Measurements from ENCODE around the gene RNU7-1. TPM values are rescaled to one million over a fixed set of nuclear protein-coding genes. Genes with fewer than 3 reads are reported as not detected.

Gene RNU7-1
- total RNA-seq, 1 donor from 2014 or later, result not detected

DNA sequence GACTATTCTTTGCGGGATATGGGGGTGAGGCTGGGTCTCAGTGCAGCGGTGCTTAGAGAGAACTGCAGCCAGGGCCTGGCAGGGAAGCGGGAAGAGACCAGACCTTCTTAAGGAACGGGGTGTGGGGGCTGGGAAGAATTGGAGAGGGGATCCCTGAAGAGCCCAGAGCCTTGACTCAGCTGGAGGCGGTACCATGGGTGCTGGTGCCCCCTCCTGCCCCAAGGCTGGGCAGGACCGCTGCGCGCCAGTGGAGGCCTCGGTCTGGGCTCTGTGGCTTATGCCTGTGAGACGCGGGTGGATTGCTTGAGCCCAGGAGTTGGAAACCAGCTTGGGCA lies 1.3 kb upstream of the RNU7-1 start:
- H3K9me3 Mint-ChIP-seq, result no peaks in the 10 kb centered on the region
- peak overlapping the region; percentile 99 for H3K27ac Mint-ChIP-seq
- peaks cover 9% of the 10 kb centered on the region for H3K27me3 Mint-ChIP-seq
- peaks cover 12% of the 10 kb centered on the region for H3K4me1 Mint-ChIP-seq (ENCODE audit: unreplicated experiment)
- H3K36me3 Mint-ChIP-seq, result peaks cover 20% of the 10 kb centered on the region
- H3K4me3 Mint-ChIP-seq, result peak overlapping the region; percentile 98
- DNase-seq (ENCODE audit: extremely low spot score, unreplicated experiment), result no peak
- TF ChIP-seq, protein P1, sequence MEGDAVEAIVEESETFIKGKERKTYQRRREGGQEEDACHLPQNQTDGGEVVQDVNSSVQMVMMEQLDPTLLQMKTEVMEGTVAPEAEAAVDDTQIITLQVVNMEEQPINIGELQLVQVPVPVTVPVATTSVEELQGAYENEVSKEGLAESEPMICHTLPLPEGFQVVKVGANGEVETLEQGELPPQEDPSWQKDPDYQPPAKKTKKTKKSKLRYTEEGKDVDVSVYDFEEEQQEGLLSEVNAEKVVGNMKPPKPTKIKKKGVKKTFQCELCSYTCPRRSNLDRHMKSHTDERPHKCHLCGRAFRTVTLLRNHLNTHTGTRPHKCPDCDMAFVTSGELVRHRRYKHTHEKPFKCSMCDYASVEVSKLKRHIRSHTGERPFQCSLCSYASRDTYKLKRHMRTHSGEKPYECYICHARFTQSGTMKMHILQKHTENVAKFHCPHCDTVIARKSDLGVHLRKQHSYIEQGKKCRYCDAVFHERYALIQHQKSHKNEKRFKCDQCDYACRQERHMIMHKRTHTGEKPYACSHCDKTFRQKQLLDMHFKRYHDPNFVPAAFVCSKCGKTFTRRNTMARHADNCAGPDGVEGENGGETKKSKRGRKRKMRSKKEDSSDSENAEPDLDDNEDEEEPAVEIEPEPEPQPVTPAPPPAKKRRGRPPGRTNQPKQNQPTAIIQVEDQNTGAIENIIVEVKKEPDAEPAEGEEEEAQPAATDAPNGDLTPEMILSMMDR (conservative IDR thresholded peaks at IDR 0.05), result no peak

DNA sequence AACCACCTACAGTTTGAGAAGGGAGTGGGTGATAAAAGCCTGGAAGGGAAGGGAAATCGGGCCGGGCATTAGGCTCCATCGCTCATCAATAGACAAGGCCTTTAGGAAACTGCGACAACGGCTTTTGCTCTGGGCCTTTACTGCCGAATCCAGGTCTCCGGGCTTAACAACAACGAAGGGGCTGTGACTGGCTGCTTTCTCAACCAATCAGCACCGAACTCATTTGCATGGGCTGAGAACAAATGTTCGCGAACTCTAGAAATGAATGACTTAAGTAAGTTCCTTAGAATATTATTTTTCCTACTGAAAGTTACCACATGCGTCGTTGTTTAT lies 261 bp upstream of the RNU7-1 start:
- no peak for DNase-seq (ENCODE audit: extremely low spot score, unreplicated experiment)
- TF ChIP-seq, protein P1 (conservative IDR thresholded peaks at IDR 0.05), result no peak
- Mint-ChIP-seq H3K4me1 (ENCODE audit: unreplicated experiment) (peaks cover 8% of the 10 kb centered on the region), H3K36me3 (peaks cover 17% of the 10 kb centered on the region), H3K27me3 (peaks cover 9% of the 10 kb centered on the region), H3K4me3 (peak overlapping the region; percentile 98), H3K9me3 (no peaks in the 10 kb centered on the region), H3K27ac (peak overlapping the region; percentile 99)

DNA sequence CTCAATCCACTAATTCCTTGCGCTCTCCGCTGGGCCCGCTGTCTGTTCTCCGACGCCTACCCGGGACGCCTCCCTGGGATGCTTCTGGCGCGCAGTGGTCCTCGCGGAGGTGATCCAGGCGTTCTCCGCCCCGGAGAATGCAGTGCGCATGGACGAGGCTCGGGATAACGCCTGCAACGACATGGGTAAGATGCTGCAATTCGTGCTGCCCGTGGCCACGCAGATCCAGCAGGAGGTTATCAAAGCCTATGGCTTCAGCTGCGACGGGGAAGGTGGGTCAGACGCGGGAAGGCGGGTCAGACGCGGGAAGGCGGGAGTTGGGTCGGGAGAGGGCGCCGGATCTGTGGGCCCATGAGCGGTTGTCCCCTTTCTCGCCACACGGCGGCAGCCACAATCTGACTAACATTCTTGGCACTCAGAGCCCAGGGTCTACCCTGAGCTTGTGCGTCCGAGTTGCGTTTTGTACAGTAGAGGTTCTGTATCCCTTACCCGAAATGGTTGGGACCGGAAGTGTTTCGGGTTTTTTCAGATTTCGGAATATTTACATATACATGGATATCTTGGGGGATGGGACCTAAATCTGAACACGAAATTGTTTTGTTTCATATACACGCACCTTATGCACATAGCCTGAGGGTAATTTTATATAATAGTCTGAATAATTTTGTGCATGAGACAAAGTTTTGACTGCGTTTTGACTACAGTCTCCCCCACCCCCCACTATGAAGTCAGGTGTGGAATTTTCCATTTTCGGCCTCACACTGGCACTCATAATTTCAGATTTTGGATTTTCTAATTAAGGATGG lies 968 bp downstream of the RNU7-1 start:
- Mint-ChIP-seq H3K36me3 (peaks cover 16% of the 10 kb centered on the region), H3K4me1 (ENCODE audit: unreplicated experiment) (peaks cover 3% of the 10 kb centered on the region), H3K9me3 (no peaks in the 10 kb centered on the region), H3K4me3 (peak overlapping the region; percentile 98), H3K27ac (peak overlapping the region; percentile 99), H3K27me3 (peaks cover 9% of the 10 kb centered on the region)
- peak; percentile 92 for DNase-seq (ENCODE audit: extremely low spot score, unreplicated experiment)
- TF ChIP-seq, protein P1 (conservative IDR thresholded peaks at IDR 0.05), result peak; percentile 87

DNA sequence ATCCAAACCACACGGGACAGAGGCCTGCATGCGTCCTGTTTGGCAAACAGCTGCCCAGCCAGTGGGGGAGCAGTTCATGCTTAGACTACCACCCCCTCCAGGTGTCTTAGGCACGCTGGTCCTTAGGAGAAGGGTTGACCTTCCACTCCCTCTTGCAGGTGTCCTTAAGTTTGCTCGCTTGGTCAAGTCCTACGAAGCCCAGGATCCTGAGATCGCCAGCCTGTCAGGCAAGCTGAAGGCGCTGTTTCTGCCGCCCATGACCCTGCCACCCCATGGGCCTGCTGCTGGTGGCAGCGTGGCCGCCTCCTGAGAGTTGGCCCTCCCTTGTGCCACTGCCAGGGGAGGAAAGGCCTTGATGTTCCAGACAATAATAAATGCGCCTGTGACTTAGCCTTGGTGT lies 2.0 kb downstream of the RNU7-1 start:
- no peak for DNase-seq (ENCODE audit: extremely low spot score, unreplicated experiment)
- Mint-ChIP-seq H3K36me3 (peaks cover 13% of the 10 kb centered on the region), H3K27ac (peak overlapping the region; percentile 99), H3K4me1 (ENCODE audit: unreplicated experiment) (peaks cover under 1% of the 10 kb centered on the region), H3K27me3 (peaks cover 9% of the 10 kb centered on the region), H3K4me3 (peak overlapping the region; percentile 98), H3K9me3 (no peaks in the 10 kb centered on the region)
- TF ChIP-seq, protein P1 (conservative IDR thresholded peaks at IDR 0.05), result no peak

DNA sequence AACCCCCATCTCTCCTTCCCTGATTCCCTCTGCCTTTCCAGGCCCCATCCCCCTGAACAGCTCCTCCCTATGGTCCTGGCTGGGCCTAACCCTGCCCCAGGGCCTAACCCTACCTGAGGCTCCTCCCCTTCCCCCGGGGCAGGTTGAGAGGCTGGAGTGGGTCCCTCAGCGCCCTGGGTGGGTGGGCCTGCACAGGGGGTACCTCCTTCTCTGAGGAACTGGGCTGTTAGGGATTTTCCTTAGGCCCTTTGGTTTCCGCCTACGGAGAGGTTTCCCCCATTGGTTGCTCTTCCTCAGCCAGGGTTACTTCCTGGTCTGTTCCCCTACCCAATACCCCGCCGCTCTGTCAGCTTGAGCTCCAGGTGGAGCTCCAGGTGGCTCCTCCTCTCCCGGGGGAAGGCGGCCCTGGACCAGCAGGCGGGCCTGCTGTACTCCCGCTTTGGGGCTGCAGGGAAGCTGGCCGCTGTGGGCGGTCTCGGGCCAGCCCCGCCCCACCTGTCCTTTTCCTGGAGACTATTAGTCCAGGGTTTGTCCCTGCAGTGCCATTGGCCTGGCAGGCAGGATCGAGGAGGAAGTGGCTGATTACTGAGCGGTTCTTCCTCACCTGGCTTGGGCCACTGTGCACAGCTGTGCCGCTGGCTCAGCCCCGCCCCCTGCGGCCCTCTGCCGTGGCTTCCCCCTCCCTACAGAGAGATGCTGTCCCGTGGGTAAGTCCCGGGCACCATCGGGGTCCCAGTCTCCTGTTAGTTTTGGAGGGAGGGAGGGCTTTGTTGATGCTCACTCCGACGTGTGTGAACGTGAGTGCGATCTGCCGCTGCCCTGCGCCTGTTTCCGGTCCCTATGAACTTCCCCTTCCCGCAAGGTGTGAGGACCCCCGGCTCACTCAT lies 2.7 kb downstream of the RNU7-1 start:
- Mint-ChIP-seq H3K36me3 (peaks cover 10% of the 10 kb centered on the region), H3K4me3 (peak overlapping the region; percentile 84), H3K27ac (peak overlapping the region; percentile 99), H3K27me3 (peaks cover 9% of the 10 kb centered on the region), H3K9me3 (no peaks in the 10 kb centered on the region), H3K4me1 (ENCODE audit: unreplicated experiment) (no peaks in the 10 kb centered on the region)
- TF ChIP-seq, protein P1 (conservative IDR thresholded peaks at IDR 0.05), result no peak
- DNase-seq (ENCODE audit: extremely low spot score, unreplicated experiment), result peak; percentile 88
